Measurements from ENCODE around the gene DGAT2L6. TPM values are rescaled to one million over a fixed set of nuclear protein-coding genes. Genes with fewer than 3 reads are reported as not detected.

Gene DGAT2L6
- total RNA-seq, 4 donors from 2014 or later, result not detected

- Histone ChIP-seq H3K27ac (no peak overlapping the region), H3K27me3 (no peaks in the 10 kb centered on the region), H3K4me3 (replicated peaks in 1 of 3) (no peak overlapping the region), H3K4me1 (peaks cover 6 to 9% of the 10 kb centered on the region in 2 donors), H3K9me3 (no peaks in the 10 kb centered on the region), H3K36me3 (no peaks in the 10 kb centered on the region)
- 86 to 92% methylated on average over 3 of the region's 3 CpGs for WGBS, 2 donors
- no peak for TF ChIP-seq POLR2A (IDR thresholded peaks at IDR 0.05)
- no peak for TF ChIP-seq CTCF (IDR thresholded peaks at IDR 0.05)
- DNase-seq, result no peak
- intact Hi-C loops (cut with DNase I), result no loop called here
These were observed 5.1 kb upstream of the DGAT2L6 start for GRCh38 chrX:70172221-70172620.

GRCh38 chrX:70172964-70173363, 4.3 kb upstream of the DGAT2L6 start:
- no peaks in the 10 kb centered on the region for H3K9me3 ChIP-seq
- no peak for DNase-seq
- no peak overlapping the region for H3K4me3 ChIP-seq (replicated peaks in 1 of 3)
- no peaks in the 10 kb centered on the region for H3K27me3 ChIP-seq
- H3K27ac ChIP-seq, result no peak overlapping the region
- no peak for TF ChIP-seq POLR2A (IDR thresholded peaks at IDR 0.05)
- no peak for TF ChIP-seq CTCF (IDR thresholded peaks at IDR 0.05)
- intact Hi-C loops (cut with DNase I), result no loop called here
- H3K4me1 ChIP-seq, result peaks cover 3 to 4% of the 10 kb centered on the region in 2 donors
- no peaks in the 10 kb centered on the region for H3K36me3 ChIP-seq
- WGBS, 2 donors, result 76 to 80% methylated on average over 3 of the region's 4 CpGs

GRCh38 chrX:70174754-70175153, 2.5 kb upstream of the DGAT2L6 start:
- Histone ChIP-seq H3K27ac (no peak overlapping the region), H3K4me3 (replicated peaks in 1 of 3) (no peak overlapping the region), H3K36me3 (no peaks in the 10 kb centered on the region), H3K9me3 (no peaks in the 10 kb centered on the region), H3K4me1 (no peaks in the 10 kb centered on the region), H3K27me3 (no peaks in the 10 kb centered on the region)
- DNase-seq, result no peak
- WGBS, 2 donors, result 89 to 90% methylated on average over 4 of the region's 4 CpGs
- intact Hi-C loops (cut with DNase I), result no loop called here
- TF ChIP-seq POLR2A (IDR thresholded peaks at IDR 0.05) (no peak), CTCF (IDR thresholded peaks at IDR 0.05) (no peak)

GRCh38 chrX:70175338-70175737, 1.9 kb upstream of the DGAT2L6 start:
- no peaks in the 10 kb centered on the region for H3K4me1 ChIP-seq
- 77 to 78% methylated on average over 5 to 7 of the region's 7 CpGs for WGBS, 2 donors
- H3K36me3 ChIP-seq, result no peaks in the 10 kb centered on the region
- H3K27ac ChIP-seq, result no peak overlapping the region
- H3K9me3 ChIP-seq, result no peaks in the 10 kb centered on the region
- TF ChIP-seq POLR2A (IDR thresholded peaks at IDR 0.05) (no peak), CTCF (IDR thresholded peaks at IDR 0.05) (no peak)
- DNase-seq, result no peak
- intact Hi-C loops (cut with DNase I), result no loop called here
- H3K4me3 ChIP-seq (replicated peaks in 1 of 3), result no peak overlapping the region
- no peaks in the 10 kb centered on the region for H3K27me3 ChIP-seq

- no peak for DNase-seq
- no peak overlapping the region for H3K4me3 ChIP-seq (replicated peaks in 1 of 3)
These were observed 5.8 kb downstream of the DGAT2L6 start for GRCh38 chrX:70183091-70183490.

More at GRCh38 chrX:70183091-70183490, 5.8 kb downstream of the DGAT2L6 start:
- H3K27me3 ChIP-seq, result no peaks in the 10 kb centered on the region
- no peaks in the 10 kb centered on the region for H3K4me1 ChIP-seq
- no peaks in the 10 kb centered on the region for H3K36me3 ChIP-seq
- no peaks in the 10 kb centered on the region for H3K9me3 ChIP-seq
- WGBS, 2 donors, result 77 to 79% methylated on average over 5 of the region's 5 CpGs
- TF ChIP-seq POLR2A (IDR thresholded peaks at IDR 0.05) (no peak), CTCF (IDR thresholded peaks at IDR 0.05) (no peak)
- no peak overlapping the region for H3K27ac ChIP-seq
- intact Hi-C loops (cut with DNase I), result no loop called here

Data from thyroid gland (tissue), 4 donors.